HG03066 (cell line): ENCODE data around the gene PLEK2.
"Not testable (repeated sequence)": the region's sequence is repeated elsewhere in the genome, so short reads cannot be mapped to it uniquely, and the experiment has no call there.

Experiments
- ATAC-seq: cut with Tn5 transposase; IDR thresholded peaks from one replicate; pipeline ENCODE4 v1.9.1; 2021; ENCODE audit warnings: low read depth; ENCODE audit not compliant: unreplicated experiment

Gene PLEK2

DNA sequence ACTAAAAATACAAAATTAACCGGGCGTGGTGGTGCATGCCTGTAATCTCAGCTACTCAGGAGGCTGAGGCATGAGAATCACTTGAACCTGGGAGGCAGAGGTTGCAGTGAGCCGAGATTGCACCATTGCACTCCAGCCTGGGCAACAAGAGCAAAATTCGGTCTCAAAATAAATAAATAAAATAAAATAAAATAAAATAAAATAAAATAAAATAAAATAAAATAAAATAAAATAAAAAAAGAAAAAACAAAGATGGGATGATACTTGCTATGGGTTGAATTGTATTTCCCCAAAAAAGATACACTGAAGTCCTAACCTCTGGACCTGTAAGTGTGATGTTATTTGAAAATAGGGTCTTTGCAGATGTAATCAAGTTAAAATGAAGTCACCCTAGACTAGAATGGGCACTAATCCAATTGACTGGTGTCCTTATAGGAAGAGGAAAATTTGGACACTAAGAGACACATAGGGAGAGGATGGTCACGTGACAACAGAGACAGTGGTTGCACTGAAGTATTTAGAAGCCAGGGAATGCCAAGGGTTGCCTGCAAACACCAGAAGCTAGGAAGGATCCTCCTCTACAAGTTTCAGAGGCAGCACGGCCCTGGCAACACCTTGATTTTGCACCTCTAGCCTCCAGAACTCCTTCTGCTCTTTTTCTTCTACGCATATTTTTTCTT is 3.7 kb downstream of the PLEK2 start:
- not testable (repeated sequence) for ATAC-seq

DNA sequence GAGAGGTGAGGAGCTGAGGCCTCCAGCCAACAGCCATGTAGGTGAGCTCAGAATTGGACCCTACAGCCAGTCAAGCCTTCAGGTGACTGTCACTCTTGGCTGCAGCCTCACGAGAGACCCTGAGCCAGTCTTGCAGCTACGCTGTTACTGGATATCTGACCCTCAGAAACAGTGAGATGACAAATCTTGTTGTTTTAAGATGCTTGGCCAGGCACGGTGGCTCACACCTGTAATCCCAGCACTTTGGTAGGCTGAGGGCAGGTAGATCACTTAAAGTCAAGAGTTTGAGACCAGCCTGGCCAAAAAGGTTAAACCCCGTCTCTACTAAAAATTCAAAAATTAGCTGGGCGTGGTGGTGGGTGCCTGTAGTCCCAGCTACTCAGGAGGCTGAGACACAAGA is 6.2 kb downstream of the PLEK2 start:
- ATAC-seq: no peak

DNA sequence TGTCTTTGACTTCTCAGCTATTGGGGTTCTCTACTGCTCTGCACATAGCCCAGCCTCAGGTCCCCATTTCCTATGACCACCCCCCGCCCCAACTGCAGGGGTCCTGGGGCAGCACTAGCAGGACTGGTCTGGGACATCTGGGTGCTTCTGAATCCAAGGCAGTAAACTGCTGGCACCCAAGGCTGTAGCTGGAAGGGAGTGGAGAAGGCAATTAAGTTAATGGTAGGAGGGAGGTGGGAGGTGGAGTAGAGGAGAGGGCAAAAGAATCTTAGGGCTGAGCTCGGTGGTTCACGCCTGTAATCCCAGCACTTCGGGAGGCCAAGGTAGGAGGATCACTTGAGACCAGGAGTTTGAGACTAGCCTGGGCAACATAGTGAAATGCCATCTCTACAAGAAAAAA is 11.5 kb downstream of the PLEK2 start:
- ATAC-seq: no peak

DNA sequence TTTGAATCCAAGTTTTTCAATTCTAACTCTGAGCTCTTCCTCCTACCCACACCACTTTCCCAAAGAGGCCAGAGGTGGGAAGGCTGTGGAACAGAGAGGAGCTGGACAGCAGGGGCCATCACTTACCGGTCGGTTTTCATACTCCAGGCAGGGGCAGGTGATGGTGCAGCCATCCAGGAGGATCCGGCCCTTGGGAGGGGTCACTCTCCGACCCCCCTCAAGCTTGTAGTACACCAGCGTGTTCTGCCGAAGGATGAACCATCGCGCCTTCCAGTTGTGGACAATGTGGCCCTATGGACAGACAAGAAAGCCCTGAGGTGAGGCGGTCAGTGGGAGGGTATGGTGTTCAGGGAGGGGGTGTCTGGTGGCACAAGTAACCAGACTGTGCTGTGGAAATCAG is 14.4 kb downstream of the PLEK2 start:
- ATAC-seq: no peak

DNA sequence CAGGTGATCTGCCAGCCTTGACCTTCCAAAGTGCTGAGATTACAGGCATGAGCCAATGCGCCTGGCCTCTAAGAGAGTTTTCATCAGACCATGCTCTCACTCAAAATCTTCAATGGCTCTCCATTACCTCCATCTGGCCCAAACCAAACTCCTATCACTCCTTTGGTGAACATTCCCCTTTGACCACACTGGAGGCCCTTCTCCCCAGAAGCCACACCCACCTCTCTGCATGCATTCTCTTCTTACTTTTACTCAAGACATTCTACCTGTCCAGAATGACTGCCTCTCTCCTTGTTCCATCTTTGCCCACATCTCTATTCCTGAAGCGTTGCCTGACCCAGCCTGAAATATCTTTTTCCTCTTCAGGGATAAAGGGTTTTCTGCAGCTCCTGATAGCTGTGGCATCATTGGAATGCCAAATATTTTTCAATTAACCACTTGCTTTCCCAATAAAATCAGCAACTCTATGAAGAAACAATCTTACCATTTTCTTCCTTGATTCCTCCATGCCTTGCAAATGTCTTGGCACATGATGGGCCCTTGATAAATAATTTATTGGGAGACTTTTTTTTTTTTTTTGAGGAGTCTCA is 15.5 kb downstream of the PLEK2 start:
- ATAC-seq: no peak

DNA sequence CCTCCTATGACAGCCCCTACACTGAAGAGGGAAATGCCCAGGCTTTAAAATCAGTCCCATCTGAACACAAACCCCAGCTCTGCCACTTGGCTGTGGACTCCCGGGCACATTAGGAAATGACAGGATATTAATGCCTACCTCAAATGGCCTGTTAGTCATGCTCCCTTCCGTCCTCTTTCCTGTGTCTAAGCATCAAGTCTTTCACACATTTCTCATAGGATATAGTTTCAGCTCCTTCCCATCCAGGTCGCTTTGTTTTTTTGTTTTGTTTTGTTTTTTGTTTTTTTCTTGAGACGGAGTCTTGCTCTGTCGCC is 16.1 kb downstream of the PLEK2 start:
- no peak for ATAC-seq

DNA sequence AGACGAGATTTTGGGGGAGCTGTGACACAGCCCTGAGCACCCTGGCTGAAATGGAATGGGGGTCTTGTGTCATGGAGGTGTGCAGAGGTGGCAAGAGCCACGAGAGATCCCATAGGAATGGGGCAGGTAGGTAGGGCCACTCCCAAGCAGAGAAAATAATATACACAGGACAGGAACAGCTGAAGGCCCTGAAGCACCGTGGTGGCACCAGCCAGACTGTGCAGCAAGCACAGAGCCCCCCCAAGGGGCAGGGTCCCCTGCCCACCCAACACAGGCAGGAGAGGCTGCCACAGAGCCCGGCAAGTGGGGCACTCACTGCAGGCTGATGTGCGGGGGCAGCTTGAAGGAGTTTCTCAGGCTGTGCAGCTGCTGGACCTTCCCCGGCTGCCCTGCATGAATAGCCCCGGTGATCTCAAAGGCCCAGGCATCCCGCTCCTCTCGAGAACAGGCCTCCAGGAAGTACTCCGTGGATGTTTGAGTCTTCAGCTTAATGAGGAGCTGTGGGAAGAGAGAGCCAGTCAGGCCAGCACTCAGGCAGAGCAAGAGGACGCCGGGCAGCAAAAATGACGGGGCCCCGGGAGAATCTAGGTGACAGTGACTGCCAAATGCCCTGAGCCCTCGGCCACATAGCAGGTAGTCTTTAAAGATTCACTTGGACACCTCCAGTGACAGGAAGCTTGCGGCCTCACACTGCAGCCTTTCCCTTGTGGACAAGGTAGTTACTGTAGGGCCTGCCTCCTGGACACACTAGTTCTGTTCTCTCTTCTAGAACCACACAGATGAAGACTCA is 16.7 kb downstream of the PLEK2 start:
- ATAC-seq: no peak

DNA sequence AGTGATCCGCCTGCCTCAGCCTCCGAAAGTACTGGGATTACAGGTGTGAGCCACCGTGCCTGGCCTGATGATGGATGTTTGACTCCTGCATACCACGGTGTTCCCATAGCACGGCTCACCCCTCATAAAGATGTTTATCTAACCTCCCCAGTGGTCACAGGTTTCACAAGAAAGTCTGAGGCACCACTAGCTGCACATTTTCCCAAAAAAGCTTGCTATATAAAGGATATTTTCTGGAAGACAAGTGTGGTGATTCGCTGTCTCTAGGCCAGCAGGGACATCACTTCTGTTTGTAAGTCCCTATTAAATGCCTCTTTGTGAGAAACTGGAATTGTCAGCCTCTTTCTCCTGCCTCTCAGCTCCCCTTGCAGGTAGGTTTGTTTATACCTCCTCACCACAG is 18.3 kb downstream of the PLEK2 start:
- ATAC-seq: no peak

DNA sequence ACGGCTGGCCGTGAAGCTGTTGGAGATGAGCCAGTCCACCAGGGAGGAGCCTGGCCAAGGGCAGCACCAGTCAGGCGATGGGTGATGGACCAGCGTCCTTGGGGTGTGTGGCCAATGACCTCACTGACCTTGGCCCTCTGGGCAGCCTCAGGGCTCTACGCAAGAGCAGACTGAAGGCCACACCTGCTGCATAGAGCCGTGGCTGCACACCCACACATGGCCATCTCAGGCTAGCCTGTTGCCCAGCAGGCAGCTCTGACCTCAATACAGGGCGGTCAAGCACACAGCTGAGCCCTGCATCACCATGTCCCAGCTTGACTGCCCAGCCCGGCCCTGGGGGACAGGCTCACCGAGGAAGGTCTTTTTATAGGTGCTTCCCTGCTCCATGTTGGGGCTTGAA is 19.2 kb downstream of the PLEK2 start:
- ATAC-seq: no peak

DNA sequence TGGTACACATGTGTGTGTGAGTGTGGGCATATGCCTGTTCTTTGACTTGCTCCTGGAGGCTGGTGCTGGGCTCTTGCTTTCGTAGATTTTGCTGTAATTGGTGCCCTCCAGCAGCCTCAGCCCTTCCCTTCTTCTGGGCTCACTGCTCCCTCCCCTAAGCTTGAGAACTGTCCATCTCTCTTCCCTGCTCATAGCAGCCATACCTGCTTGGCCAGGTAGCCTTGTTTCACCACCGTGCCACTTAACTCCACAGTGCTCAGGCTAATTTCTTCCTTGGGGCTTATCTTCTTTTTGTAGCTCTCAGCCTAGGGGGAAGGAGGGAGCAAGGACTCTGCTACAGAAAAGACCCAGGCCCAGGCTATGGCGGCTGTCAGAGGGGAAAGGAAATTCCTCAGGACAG is 19.8 kb downstream of the PLEK2 start:
- no peak for ATAC-seq

DNA sequence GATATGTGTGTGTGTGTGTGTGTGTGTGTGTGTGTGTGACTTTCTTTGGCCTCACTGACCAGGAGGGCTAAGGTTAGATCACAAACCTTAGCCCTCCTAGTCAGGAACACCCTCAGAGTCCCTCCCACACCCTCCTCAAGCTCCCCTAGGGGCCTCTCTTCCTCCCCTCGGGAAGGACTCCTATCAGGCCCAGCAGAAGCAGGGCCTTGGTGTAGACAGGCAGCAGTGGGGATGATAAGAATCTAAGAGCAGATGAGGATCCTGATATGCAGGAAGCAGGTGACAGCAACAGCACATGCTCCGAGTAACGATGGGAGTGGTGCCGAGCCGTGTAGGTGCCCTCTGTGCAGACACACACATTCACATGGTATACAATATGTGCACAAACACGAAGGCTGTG is 20.7 kb downstream of the PLEK2 start:
- ATAC-seq: no peak

DNA sequence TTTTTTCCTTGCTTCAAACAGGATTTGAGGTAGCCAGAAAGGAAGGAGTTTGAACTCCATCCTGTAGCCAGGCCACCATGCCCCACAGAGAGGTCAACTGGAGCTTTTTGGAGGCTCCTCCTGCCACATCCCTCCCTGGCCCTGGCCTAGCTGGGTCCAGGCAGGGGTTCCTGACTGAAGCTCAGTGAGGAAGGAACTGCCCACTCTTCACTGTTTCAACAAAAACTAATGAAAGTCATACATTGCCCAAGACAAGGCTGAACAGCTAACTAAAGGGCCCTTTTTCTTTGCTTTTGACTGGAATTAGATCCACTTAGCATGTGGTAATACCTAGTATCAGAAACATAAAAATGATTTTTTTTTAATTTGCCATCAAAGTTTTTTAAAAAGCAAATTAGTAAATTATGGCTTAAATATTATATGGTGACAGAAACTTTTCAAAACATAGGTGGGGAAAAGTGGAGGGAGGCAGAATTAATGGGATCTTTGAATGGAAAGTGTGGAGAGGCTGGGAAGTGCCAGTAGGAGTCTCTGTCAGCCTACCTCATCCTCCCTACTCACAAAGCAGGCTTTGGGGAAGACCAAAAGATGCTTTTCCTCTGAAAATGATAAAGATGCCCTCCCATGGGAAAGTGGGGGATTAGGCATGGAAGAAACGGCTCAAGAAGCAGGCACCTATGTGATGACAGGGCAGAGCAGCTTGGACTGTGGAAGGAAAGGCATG is 22.0 kb downstream of the PLEK2 start:
- no peak for ATAC-seq

DNA sequence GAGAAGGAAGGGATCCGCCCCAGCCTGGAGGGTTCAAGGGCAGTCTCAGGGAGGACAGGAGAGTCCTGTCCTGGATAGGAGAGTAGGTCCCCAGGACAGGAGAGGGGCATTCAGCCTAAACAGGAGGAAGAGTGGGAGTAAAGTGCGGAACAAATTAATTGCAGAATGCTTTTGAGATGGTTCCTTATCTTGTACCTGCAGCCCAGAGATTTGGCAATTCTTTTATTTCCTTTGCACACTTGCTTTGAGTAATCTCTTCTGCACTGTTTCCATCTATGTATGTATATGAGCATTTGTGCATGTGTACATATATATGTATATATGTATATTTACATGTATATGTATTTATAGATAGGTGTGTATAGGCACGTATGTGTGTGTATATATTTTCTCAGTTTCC is 22.7 kb downstream of the PLEK2 start:
- ATAC-seq: no peak

DNA sequence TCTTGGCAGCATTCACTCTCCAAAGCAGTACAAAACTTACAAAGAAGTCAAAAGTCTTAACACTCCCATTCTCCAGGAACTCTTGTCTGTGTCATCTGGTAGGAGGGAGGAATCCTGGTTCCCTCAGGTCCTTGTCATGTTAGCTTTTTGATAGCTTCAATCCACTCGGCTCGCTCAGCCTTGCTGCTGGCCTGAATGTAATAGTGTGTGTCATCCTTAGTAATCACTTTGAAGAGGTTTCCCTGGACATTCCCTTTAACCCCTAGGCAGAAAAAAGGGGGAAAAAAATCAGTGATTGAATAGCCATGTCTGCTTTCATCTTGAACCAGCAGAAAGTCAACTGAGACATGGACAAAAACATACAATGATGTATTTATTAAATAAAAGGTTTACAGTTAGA is 24.8 kb downstream of the PLEK2 start:
- no peak for ATAC-seq

DNA sequence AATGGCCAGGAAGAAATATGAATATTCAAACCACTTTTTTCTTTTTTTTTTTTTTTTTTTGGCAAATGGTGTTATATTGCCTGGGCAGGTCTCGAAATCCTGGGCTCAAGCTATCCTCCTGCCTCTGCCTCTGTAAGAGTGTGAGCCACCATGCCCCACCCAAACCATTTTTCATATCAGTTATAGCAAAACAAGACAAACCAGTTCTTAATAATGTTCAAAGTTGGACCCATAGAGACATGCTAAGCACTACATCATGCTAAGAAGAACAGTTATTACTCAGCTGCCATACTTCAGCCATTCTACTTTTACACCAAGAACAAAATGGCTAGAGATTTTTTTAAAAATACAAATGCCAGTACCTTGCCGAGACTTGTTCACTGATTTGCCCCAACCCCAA is 26.3 kb downstream of the PLEK2 start:
- no peak for ATAC-seq

DNA sequence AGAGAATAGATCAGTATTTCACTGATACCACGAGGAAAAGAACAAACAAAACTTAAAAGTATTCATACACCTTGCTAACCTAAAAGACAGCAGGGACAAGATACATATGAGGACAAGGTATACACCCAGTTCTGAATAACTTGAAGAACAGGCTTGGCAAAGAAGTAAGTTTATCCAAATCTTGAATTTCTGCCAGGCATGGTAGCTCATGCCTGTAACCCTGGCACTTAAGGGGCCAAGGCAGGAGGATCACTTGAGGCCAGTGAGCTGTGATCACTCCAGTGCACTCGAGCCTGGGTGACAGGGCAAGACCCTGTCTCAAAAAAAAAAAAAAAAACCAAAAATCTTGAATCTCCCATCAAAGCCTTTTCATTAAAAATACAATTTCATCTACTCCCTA is 26.8 kb downstream of the PLEK2 start:
- no peak for ATAC-seq

DNA sequence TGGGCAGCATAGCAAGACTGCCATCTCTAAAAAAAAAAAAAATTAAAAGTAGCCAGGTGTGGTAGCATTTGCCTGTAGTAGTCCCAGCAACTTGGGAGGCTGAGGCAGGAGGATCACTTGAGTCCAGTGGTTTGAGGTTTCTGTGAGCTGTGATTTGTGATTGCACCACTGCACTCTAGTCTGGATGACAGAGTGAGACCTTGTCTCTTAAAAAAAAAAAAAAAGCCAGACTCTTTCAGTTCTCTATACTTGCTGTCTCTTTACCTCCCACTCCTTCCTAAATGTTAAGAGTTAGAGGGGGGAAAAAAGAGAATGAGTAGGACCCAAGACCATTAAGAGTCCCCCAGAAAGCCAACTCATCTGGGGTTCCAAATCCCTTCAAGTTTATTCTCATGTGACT is 34.0 kb downstream of the PLEK2 start:
- no peak for ATAC-seq

DNA sequence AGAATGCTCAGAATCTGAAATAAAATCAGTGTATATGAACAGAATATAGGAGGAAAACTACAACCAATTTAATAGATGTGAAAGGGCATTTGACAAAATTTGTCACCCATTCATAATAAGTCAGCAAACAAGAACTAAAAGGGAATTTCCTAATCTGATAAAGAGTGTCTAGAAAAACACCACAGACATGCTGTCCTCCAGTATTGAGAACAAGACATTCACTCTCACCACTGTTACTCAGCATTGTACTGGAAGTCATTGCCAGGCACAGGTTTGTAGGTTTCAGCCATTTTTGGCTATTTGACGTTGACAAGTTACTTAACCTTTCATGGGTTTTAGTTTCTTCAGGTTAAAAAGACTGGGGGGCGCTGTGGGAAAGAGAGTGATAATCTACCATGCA is 38.6 kb downstream of the PLEK2 start:
- ATAC-seq: no peak

DNA sequence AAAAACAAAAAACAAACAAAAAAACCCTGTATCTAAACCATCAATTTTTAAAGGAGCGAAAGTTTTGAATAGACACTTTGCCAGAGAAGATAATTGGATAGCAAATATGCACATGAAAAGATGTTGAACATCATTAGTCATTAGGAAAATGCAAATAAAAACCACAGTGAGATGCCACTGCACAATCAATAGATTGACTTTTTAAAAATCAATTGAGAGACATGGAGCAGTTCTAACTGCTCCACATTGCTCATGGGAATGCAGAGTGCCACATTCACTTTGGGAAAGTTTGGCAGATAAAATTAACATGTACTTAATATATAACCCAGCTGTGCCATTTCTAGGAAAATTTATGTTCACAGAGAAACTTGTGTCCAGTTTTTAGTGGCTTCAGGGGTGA is 39.1 kb downstream of the PLEK2 start:
- no peak for ATAC-seq

DNA sequence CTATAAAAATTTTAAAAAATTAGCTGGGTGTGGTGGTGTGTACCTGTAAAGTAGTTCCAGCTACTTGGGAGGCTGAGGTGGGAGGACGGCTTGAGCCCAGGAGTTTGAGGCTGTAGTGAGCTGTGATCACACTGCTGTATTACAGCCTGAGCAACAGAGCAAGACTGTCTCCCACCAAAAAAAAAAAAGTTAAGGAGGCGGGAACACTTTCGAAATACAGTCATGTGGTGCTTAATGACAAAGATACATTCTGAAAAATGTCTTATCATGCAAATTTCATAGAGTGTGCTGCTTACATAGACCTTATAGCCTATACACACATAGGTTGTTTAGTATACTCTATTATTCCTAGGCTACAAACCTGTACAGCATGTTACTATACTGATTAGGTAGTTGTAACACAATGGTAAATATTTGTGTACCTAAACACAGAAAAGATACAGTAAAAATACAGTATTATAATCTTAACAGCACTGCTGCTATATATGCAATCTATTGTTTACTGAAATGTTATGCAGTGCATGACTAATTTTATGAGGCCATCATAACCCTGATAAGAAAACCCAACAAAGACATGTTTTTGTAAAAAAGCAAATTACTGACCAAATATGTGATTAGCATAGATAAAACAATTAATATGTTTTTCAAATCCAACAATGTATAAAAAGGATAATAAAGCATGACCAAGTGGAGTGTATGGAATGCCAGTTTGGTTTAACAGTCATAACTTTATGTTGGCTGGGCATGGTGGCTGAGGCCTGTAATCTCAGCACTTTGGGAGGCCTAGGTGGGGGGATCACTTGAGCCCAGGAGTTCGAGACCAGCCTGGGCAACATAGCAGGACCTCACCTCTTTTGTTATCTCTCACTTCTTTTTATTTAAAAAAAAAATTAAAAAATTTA is 40.5 kb downstream of the PLEK2 start:
- ATAC-seq: no peak

DNA sequence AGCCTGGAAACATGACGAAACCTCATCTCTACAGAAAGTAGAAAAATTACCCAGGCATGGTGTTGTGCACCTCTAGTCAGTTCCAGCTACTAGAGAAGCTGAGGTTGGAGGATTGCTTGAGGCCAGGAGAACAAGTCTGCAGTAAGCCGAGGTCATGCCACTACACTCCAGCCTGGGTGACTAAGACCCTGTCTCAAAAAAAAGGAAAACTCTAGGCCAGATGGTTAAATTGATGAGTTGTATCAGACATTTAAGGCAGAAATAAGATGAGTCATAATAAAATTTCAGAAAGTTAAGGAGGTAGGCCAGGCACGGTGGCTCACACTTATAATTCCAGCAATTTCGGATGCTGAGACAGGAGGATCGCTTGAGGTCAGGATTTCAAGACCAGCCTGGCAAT is 41.1 kb downstream of the PLEK2 start:
- ATAC-seq: no peak
